Activated CD8-positive, alpha-beta memory T cell treated with anti-CD3 and anti-CD28 coated beads, Interleukin-2, amount 50 U/mL, for 4 hours (primary cell): ENCODE results near the gene ZNF799.

ENCODE experiments used
- DNase-seq: peaks from one replicate; pipeline ENCODE4 v3.0.0-alpha.2; 2020

The ZNF799 gene

GRCh38 chr19:12353375-12353774 is 47.7 kb downstream of the ZNF799 start:
- DNase-seq = no peak

- no peak for DNase-seq
Observed at GRCh38 chr19:12350890-12351197, 50.2 kb downstream of the ZNF799 start.

GRCh38 chr19:12350185-12350889 is 50.7 kb downstream of the ZNF799 start:
- DNase-seq = no peak

- DNase-seq = no peak
Observed at GRCh38 chr19:12346896-12347295, 54.2 kb downstream of the ZNF799 start.

- no peak for DNase-seq
Observed at GRCh38 chr19:12345197-12345596, 55.9 kb downstream of the ZNF799 start.
